ENCODE results near the gene CACNA1D.

GRCh38 chr3:53842436-53843194, 348.2 kb downstream of the CACNA1D start:
- no peak for TF ChIP-seq EZH2 (IDR thresholded peaks at IDR 0.05)
- TF ChIP-seq FOXP2 (optimal IDR thresholded peaks at IDR 0.05; ENCODE audit: control extremely low read depth, extremely low read length, insufficient read depth): no peak
